SKM-1 (cell line): Measurements from ENCODE around the gene ALK.

Source experiments
- DNase-seq: peaks from one replicate; lab custom pipeline; 2025; ENCODE audit not compliant: unreplicated experiment; lab: John Stamatoyannopoulos, UW

ALK gene

DNA sequence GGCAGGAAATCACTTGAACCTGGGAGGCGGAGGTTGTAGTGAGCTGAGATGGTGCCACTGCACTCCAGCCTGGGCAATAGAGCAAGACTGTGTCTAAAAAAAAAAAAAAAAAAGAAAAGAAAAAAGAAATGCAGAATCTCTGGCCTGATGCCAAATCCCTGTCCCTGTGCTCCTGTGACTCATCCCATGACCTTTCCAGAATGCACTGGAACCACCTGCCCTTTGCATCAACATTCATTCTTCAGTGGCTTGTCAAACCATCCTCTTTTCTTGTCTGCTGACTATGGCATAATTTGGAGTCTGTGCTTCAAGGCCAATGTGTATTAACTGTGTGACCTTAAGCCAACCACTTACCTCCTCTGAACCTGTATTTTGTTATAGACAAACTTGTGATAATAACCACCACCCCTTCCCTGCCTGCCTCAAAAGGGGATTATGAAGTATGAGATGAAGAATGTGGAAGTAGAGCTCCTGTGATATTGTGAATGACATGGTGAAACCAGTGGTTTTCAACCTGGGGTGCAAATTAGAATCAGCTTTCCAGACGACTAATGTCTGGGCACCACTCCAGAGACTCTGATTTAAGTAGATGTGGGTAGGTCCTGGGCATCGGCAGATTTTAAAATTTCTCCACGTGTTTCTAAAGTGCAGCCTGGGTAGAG, 616.9 kb downstream of the ALK start:
- DNase-seq = no peak

DNA sequence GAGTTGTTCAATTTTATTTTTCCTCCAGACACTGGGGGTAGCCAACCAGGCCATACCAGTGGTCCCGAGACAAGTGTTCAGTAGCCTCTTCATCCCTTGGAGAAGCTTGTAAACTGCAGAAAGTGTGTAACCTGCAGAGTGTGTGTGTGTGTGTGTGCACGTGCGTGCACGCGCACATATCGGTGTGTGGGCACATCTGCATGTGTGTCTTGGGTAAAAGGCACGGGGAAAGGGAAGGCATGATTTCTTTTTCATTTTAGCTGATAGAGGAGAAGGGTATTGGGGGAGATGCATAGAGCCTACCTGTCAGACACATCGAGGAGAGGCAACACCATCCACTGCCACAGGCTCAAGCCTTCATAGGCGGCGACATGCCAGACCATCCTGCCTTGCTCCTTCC, 624.8 kb downstream of the ALK start:
- DNase-seq = no peak

DNA sequence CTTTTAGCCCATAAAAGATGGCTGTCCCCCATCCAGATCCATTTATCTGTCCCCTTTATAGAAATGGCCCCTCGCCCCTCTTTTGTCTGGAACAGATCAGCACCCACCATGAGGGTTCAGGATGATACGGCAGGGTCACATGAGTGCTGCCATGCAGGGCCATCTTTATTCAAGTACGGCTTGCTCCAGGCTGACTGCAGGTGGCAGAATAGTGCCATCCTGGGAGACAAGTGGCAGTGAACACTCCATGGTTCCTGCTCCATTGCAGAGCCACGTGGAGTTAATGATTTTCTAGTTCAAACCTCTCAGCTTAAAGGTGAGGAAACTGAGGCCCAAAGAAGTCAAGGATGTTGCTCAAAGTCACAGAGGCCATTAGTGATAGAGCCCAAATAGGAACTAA, 625.5 kb downstream of the ALK start:
- DNase-seq = no peak

- DNase-seq = no peak
Observed at GRCh38 chr2:29293830-29294438, 627.5 kb downstream of the ALK start.

- no peak for DNase-seq
Observed at GRCh38 chr2:29290293-29291047, 630.9 kb downstream of the ALK start.

GRCh38 chr2:29284671-29285070, 636.7 kb downstream of the ALK start:
- DNase-seq = no peak

- no peak for DNase-seq
Observed at GRCh38 chr2:29281916-29282247, 639.5 kb downstream of the ALK start.

GRCh38 chr2:29281086-29281915, 640.1 kb downstream of the ALK start:
- DNase-seq = no peak

DNA sequence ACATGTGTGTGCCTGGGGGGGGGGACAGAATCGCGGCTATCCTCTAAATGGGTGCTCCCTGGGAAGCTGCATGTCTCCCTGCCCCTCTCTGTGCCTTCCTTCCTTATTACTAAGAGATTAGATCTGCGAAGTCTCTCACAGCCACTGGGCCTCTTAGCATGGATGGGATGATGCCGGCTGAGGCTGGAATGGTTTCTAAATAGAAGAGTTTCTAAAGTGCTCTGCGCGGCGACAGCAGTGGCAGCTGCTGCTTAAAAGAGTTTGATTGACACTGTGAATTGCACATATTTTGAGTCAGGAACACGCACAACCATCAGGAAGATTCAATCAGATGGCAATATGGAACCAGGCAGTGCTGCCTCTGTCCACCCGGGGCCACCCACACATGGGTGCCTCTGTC, 642.4 kb downstream of the ALK start:
- no peak for DNase-seq

- DNase-seq = no peak
Observed at GRCh38 chr2:29276151-29276550, 645.2 kb downstream of the ALK start.

GRCh38 chr2:29275186-29275585, 646.2 kb downstream of the ALK start:
- no peak for DNase-seq

GRCh38 chr2:29273685-29274611, 647.4 kb downstream of the ALK start:
- no peak for DNase-seq

DNA sequence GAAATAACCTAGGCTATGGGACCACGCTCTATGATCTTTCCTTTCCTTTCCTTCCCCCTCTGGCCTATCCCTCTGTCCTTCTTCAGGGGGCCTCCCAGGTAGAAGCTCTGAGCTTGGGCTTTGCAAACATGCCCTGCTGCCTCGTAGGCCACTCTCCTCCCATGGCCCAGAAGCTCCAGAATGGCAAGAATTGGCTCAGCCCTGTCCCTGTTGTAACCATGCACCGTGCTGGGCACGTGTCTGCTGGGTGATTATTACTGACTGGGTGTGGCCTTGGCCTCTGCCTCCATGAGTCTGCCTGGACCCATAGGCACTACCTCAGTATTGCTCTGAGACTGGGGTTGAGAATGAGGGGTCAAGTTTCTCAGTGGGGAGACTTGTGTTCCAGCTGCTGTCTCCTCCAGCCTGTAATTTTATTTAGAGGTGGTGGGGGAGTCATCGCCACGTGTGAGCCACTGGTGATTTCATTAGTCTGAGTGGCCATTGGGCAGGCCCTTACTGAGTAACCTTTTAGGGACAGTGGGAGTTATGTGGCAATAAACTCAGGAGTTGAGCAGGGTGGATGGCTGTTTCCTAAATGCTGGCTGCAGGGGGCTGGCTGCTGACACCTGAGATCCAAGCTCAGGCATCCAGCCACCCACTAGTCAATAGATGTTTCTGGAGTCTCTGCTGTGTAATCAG, 648.2 kb downstream of the ALK start:
- no peak for DNase-seq

DNA sequence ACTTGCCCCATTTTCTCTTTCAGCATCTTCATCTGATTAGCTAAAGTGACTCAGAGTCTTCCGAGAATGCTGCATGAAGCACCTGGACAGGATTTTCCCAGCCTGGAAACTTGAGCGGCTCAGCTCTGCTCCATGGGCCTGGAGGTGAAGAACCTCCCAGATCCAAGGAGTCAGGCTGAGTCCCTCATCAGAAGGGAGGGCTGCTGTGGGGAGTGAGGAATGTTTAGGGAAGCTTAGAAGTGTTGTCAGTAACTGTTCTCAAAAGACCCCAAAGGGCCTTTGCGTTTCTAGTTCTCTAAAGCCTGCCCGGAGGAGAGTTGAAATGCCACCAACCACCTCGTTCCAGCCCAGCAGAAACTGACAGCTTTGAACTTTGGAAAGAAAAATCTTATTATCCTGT, 649.1 kb downstream of the ALK start:
- no peak for DNase-seq

DNA sequence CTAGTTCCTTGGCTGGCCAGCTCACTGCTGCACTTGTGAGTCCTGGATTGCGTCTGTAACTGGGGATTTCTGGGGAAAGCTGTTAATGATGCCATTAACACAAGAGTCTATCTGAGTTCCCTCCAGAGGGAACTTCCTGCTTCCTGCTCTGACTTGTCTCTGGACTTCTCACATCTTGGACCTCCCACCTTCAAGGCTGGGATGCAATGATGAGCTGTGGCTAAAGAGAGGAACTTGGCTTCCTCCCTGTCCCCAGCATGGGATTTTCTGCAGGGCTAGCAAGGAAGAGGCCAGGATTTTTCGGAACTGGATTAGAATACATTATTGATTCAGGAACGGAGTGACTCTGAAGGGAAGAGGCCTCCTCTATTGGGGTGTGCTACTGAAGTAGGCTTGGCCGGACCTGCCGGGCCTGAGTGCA, 650.7 kb downstream of the ALK start:
- DNase-seq = no peak

GRCh38 chr2:29269765-29270109, 651.6 kb downstream of the ALK start:
- DNase-seq = no peak

DNA sequence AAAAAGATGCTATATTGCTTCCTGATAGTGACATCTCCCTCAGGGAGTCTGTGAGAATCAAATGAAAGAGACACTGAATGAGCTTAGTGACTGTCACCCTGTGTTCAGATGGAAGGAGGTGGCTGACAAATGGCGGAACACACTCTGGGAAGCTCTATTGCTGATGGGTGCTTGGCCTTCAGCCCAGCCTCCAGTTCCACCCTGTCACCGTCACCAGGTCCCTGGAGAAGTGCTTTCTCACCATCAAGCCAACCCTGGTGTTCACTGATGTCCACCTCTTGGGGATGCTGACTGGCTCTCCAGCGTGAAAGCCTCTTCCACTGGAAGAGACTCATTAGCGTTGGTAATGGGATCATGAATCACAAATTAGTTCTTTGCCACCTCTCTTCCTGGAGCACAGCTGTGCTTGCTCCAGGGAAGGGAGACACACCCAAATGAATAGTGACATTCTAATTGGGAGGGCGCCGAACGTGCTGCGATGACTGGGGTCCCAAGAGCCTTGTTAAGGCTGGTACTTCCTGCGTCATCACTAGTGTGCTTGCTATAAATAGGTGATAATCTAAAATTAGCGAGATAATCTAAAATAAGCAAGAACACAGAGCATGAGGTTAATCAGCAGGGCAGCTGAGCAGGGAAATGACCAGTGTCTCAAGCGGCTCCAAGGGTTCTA, 652.2 kb downstream of the ALK start:
- no peak for DNase-seq

DNA sequence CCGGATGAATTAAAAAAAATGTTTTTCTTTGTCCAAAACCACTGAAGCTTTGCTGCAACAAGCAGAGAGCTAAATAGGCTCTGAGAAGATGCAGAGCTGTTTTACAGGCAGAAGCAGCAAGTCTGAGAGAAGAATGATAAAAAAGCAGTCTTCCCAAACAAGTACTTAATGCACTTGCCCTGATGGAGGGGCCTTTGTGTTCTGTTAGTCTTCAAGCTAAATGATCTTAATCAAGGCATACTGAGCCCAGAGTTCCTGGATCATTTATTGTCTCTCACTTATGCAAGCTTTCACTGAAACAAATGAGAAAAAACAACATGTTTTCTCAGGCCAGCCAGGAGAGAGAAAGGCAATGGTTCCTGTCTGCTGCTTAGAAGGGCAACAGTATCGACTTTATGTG, 653.7 kb downstream of the ALK start:
- DNase-seq = no peak

- no peak for DNase-seq
Observed at GRCh38 chr2:29263886-29264285, 657.5 kb downstream of the ALK start.
